CD4-positive, alpha-beta T cell treated with Interleukin-15 for 4 hours (primary cell): ENCODE measurements around the gene MTHFR.
A peak's percentile ranks its signal among the peaks of the same experiment; 100 is the strongest.

Experiments used
- DNase-seq: peaks from one replicate; pipeline ENCODE4 v3.0.0-alpha.2; 2020; ENCODE audit warnings: low spot score

MTHFR gene

GRCh38 chr1:11805422-11806306, at the start of gene MTHFR, which contains the start of gene CLCN6:
Gene MTHFR (minus strand): TSS chr1:11805964. CDS start chr1:11803116, 2,848 bp downstream.
Gene CLCN6 (plus strand): TSS chr1:11806191. CDS start chr1:11806263, 72 bp downstream.
- DNase-seq: peak; percentile 97

- no peak for DNase-seq
These were observed 49.7 kb upstream of the MTHFR start for GRCh38 chr1:11855430-11855829.

DNA sequence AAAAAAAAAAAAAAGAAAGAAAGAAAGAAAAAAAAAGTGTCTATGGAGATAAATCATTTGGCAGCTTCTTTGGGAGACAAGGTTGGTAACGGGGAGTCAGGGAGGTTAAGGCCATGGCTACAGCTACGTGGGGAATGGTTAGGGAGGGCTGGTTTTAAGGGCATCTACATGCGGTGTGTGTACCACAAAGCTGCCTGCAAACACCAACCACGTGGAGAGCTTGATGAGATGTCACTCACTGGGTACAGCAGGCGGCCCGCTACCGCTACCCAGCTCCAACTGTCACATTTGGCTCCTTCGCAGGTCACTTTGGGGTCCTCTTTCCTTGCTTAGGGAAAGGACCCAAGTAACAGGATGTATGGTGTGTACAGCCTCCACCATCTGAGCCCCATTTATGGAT, 48.8 kb upstream of the MTHFR start:
- DNase-seq: no peak

DNA sequence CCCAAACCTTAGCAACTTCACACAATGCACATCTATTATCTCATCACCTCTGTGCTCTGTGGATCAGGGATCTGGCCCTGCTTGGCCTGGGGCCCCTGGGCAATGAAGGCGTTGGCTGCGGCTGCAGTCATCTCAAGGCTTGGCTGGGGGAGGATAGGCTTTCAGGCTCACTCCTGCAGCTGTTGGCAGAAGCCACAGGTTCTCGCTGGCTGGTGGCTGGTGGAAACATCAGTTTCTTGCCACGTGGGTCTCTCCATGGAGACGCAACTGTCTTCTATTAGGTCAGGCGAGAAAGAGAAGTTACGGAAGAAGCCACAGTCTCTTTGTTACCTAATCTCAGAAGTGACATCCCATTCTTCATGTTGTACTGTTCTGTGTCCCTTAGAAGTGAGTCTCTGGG, 45.4 kb upstream of the MTHFR start:
- no peak for DNase-seq

DNA sequence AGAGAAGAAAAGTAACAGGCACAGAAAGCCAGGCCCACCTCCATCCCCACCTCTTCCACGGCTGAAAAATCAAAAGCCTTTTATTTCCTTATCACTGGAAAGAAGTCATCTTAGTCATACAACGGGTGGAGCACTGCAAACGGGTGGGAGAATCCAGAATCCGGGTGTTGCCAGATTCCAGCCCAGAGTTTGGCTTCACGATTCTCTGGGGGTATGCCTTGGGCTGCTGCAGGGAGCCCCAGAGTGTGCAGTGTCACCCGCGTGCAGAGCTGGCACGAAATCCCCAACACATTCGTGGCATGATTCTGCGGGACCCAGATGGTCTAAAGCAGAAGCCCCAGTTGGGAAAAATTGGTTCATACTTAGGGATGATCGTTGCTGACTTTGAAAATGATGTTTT, 44.4 kb upstream of the MTHFR start:
- no peak for DNase-seq

DNA sequence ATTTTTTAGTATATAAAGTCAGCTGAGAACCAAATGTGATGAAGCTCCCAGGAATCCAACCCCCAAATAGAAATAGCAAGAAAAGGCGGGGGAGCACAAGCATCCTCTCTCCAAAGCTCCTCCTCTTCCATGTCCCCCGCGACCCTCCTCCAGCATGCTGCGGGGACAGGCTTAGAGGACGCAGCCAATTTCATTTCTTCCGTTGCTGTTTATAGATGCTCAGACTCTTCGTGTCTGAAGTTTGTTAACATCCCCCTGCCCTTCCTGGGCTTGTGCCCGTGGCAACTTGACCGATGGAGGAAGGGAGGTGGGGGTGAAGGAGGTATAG, 42.6 kb upstream of the MTHFR start:
- DNase-seq: no peak

- DNase-seq: no peak
These were observed 42.1 kb upstream of the MTHFR start, which contains the start of gene NPPA for GRCh38 chr1:11847667-11848372. Gene NPPA (minus strand): TSS chr1:11847783. CDS start chr1:11847684, 99 bp downstream.

DNA sequence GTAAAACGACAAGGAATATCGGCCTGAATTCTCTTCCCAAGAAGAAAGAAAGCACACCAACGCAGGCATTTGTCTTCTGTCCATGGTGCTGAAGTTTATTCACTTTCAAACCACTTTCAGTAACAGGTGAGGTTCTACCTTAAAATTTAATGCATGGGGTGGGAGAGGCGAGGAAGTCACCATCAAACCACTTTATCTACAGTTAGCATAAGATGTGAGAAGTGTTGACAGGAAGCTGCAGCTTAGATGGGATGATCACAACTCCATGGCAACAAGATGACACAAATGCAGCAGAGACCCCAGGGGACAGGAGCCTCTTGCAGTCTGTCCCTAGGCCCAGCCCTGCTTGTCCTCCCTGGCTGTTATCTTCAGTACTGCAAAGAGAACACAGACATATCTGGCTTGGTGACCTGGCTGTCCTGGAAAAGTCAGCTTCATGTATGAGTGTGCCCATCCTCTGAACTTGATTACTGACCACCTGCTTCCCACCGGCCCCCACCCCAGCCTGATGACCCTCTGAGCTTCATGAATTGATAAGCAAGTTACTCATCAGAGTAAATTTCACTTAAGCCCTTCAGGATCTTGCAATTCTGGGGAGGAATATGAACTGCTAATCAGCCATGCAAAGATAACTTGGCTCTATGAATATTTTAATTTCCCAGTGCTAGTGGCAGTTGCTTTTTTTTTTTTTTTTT, 40.0 kb upstream of the MTHFR start:
- no peak for DNase-seq

GRCh38 chr1:11842154-11843041, 36.6 kb upstream of the MTHFR start:
- DNase-seq: no peak

- DNase-seq: no peak
These were observed 35.7 kb upstream of the MTHFR start for GRCh38 chr1:11841245-11842153.

DNA sequence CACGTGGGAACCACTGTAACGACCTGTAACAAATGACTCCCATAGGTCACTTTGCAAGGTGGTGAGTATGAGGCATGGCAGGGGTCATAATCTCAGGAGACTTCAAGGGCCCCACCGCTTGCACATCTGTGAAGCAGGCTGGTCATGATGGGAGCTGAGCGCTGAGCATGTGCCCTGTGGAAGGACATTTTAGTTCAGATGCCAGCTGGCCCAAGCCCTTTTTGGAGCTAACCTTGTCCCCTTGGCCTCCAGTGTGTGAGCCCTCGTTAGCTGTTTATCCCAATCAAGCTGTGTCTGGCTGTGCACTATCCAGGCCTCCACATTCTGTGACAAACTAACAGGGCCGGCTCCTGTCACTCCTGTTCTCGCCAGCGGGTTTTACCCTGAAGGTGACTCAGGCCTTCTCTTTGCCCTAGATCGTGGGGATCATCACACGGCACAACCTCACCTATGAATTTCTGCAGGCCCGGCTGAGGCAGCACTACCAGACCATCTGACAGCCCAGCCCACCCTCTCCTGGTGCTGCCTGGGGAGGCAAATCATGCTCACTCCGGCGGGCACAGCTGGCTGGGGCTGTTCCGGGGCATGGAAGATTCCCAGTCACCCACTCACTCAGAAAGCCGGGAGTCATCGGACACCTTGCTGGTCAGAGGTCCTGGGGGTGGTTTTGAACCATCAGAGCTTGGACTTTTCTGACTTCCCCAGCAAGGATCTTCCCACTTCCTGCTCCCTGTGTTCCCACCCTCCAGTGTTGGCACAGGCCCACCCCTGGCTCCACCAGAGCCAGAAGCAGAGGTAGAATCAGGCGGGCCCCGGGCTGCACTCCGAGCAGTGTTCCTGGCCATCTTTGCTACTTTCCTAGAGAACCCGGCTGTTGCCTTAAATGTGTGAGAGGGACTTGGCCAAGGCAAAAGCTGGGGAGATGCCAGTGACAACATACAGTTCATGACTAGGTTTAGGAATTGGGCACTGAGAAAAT, 34.3 kb upstream of the MTHFR start:
- no peak for DNase-seq

DNA sequence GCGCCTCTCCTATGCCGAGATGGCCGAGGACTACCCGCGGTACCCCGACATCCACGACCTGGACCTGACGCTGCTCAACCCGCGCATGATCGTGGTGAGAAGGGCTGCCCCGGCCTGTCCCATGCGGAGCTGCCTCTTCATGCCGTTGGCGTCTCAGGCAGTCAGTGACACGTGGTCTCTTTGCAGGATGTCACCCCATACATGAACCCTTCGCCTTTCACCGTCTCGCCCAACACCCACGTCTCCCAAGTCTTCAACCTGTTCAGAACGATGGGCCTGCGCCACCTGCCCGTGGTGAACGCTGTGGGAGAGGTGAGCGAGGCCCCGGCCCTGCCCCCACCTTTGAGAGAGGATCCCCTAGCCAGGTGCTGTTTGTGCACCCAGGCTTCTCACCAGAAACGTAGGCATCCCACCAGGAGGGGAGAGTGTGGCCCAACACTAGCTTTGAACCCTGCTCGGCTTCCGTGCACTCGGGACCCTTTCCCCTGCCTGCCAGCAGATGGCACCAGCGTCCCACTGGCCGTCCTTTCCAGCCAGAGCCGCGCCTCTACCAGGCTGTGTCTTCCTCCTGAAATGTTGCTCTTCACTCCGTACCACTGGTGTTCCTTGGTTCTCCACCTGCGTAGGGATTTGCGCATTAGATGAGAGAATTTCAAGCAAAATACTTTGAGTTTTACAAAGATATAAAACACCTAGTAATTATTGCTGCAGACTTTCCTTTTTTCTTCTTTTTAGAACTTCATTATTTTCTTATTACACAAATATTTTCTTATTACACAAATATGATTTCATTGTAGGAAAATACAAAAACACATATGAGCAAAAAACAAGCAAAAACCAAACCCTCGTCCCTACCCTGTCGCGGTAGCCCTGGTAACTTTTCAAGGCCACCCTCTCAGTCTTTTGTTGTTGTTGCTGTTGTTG, 32.8 kb upstream of the MTHFR start:
- peak; percentile 69 for DNase-seq

GRCh38 chr1:11837767-11838348, 32.1 kb upstream of the MTHFR start:
- DNase-seq: no peak

- DNase-seq: no peak
These were observed 31.4 kb upstream of the MTHFR start for GRCh38 chr1:11836955-11837766.

DNA sequence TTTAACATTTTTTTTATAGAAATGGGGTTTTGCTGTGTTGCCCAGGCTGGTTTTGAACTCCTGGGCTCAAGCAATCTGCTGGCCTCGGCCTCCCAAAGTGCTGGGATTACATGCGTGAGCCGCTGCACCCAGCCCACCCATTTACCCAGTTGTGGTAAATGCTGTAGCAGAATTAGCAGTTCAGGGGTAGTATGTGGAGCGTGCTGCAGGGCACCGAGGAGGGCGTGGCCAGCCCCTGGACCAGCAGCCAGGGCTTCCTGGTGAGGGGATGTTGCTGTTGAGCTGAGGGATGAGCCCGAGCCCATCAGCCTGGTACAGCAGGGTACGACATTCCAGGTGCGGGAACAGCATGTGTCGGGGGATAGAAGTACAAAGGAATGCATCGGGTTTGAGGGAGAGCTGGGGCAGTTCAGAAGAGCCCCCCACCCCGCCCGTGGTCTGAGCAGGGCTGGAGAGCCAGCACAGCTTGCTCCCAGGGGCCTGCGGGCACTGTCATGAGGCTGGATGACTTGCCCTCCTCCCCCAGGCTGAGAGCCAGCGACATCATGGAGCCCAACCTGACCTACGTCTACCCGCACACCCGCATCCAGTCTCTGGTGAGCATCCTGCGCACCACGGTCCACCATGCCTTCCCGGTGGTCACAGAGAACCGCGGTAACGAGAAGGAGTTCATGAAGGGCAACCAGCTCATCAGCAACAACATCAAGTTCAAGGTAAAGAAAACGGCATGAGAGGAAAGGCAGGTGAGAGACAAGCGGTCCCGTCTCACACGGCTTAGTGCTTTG, 29.9 kb upstream of the MTHFR start:
- DNase-seq: no peak

GRCh38 chr1:11833900-11834299, 28.1 kb upstream of the MTHFR start:
- DNase-seq: no peak
